PFSK-1 (cell line): ENCODE data around the gene GNB5.
A peak's percentile ranks its signal among the peaks of the same experiment; 100 is the strongest.

Experiments
- FOXP2 ChIP-seq: optimal IDR thresholded peaks from 2 replicates; pipeline ENCODE3; 2011; ENCODE audit warnings: borderline replicate concordance, control low read depth, inconsistent platforms; ENCODE audit not compliant: insufficient read depth; ENCODE audit errors: extremely low read length, extremely low read depth
- POLR2AphosphoS5 ChIP-seq: IDR thresholded peaks from 2 replicates; pipeline ENCODE4 v1.6.1; 2012; ENCODE audit warnings: low read depth, mild to moderate bottlenecking, control low read depth, low read length, moderate library complexity
- REST ChIP-seq, 2 experiments: IDR thresholded peaks; 2 replicates each; pipeline versions ENCODE4 v1.6.1 to v1.8.0; 2011 to 2012; ENCODE audit warnings: low read depth in 2 of 2, low read length in 2 of 2, control low read depth in 1 of 2, inconsistent platforms in 1 of 2, mild to moderate bottlenecking in 1 of 2, moderate library complexity in 1 of 2; ENCODE audit not compliant: insufficient read depth in 1 of 2
- SIN3A ChIP-seq: IDR thresholded peaks from 2 replicates; pipeline ENCODE4 v1.6.1; 2012; ENCODE audit warnings: mild to moderate bottlenecking, low read length, moderate library complexity, borderline replicate concordance; ENCODE audit not compliant: insufficient read depth
- TAF1 ChIP-seq: IDR thresholded peaks from 2 replicates; pipeline ENCODE4 v1.6.1; 2012; ENCODE audit warnings: low read length, control low read depth, borderline replicate concordance; ENCODE audit not compliant: insufficient read depth

- TF ChIP-seq SIN3A, result peak; percentile 41; the same call in 1 of the 2 replicates
- TF ChIP-seq POLR2AphosphoS5, result no peak
- TF ChIP-seq REST (IDR thresholded peaks at IDR 0.05; ENCODE audit: insufficient read depth in 1 of 2, low read depth in 2 of 2, low read length in 2 of 2), result no peak
- TF ChIP-seq TAF1, result peak; percentile 28; the same call in 1 of the 2 replicates
- TF ChIP-seq FOXP2, result no peak
These were observed 97.4 kb downstream of the GNB5 start for GRCh38 chr15:52093539-52094510.
